ENCODE measurements around the gene IGSF6.

DNA sequence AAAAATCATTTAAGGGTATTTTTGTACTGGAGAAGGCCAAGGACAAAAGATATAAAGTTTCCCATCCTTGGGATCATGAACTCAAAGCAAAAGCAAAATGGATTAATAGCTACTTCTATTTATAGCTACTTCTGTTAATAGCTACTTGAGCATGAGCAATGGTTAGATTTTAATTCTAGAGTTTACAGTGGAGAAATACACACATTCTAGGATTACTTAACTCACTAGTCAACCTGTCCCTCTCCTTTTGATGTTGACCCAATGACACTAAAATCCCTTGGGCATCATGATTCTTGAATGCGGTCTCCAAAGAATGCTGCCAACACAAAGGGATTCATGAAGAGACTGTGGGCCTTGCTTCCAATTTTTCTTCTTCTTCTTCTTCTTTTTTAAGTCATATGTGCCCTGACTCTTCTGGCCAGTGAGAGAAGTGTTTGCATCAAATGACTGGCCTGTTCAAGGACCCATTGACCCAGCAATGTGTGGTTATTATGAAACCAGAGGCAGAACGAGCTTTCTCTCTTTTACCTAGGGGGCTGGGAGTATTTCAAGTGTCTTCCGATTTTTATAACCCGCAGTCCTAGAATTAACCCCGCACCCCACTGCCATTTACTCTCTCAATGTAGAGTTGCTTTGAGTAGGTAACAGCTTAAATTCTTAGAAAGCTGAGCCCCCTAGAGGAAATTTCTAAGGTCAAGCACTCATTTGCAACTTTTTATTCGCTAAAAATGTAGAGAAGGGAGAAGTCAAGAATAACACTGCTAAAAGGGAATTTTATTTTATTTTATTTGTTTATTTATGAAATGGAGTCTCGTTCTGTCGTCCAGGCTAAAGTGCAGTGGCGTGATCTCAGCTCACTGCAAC is 46.0 kb upstream of the IGSF6 start:
- TF ChIP-seq EZH2 (IDR thresholded peaks at IDR 0.05) (no peak), POLR2AphosphoS5 (IDR thresholded peaks at IDR 0.05; ENCODE audit: borderline replicate concordance, low read depth, low read length) (no peak)
